Naive thymus-derived CD4-positive, alpha-beta T cell (primary cell): Measurements from ENCODE around the gene PHF23. TPM values are rescaled to one million over a fixed set of nuclear protein-coding genes. Genes with fewer than 3 reads are reported as not detected.

Experiments
- ATAC-seq: fragments of 150-1000 bp; cut with Tn5 transposase; 2 replicates; pipeline ENCODE4 v1.10.0; 2021; ENCODE audit warnings: mild to moderate bottlenecking, moderate library complexity
- CTCF ChIA-PET: fragments of 350-600 bp; sonication (Branson Sonifier 250); formaldehyde crosslinking; loops from one replicate; lab custom pipeline; 2021; ENCODE audit warnings: antibody characterized with exemption; lab: Charles Lee
- POLR2A ChIA-PET: fragments of 350-600 bp; sonication (Branson Sonifier 250); formaldehyde crosslinking; loops from one replicate; lab custom pipeline; 2021; ENCODE audit warnings: antibody characterized with exemption, inconsistent platforms; lab: Charles Lee
- DNase-seq, 9 donors: peaks; one replicate each; pipeline versions ENCODE4 v3.0.0 to v3.0.0-alpha.2; 2020 to 2022; ENCODE audit warnings: mixed read lengths in 1 of 9
- H3K27ac ChIP-seq: one replicate; pipeline ENCODE4 v1.7.0; 2013; ENCODE audit warnings: mild to moderate bottlenecking, low read depth, low read length, moderate library complexity
- H3K27me3 ChIP-seq, 2 donors: one replicate each; pipeline ENCODE4 v1.7.0; 2013; ENCODE audit warnings: low read length in 2 of 2, mild to moderate bottlenecking in 2 of 2, moderate library complexity in 2 of 2; ENCODE audit not compliant: control insufficient read depth in 2 of 2, insufficient read depth in 2 of 2
- H3K36me3 ChIP-seq, 3 experiments: 1 replicate in 2 of 3; 2 replicates in 1 of 3; pipeline ENCODE4 v1.7.0; 2013; ENCODE audit warnings: low read length in 3 of 3, mild to moderate bottlenecking in 3 of 3, moderate library complexity in 1 of 3; ENCODE audit not compliant: insufficient read depth in 3 of 3, control insufficient read depth in 2 of 3
- H3K4me1 ChIP-seq, 2 donors: one replicate each; pipeline ENCODE4 v1.7.0; 2013; ENCODE audit warnings: low read length in 2 of 2, mild to moderate bottlenecking in 2 of 2, moderate library complexity in 1 of 2; ENCODE audit not compliant: control insufficient read depth in 2 of 2, insufficient read depth in 2 of 2
- H3K4me3 ChIP-seq: 2 replicates; pipeline ENCODE4 v1.7.0; 2013; ENCODE audit warnings: mild to moderate bottlenecking, low read length
- H3K9me3 ChIP-seq, 3 experiments: 1 replicate in 2 of 3; 2 replicates in 1 of 3; pipeline ENCODE4 v1.7.0; 2013; ENCODE audit warnings: low read length in 3 of 3; ENCODE audit not compliant: control insufficient read depth in 2 of 3
- H3K27ac Mint-ChIP-seq, 9 donors: one replicate each; pipeline ENCODE4 v1.8.0; 2020 to 2022; ENCODE audit warnings: mixed read lengths in 9 of 9, mild to moderate bottlenecking in 8 of 9, moderate library complexity in 5 of 9, inconsistent platforms in 2 of 9
- H3K27me3 Mint-ChIP-seq, 5 donors: one replicate each; pipeline ENCODE4 v1.8.0; 2021 to 2022; ENCODE audit warnings: mixed read lengths in 5 of 5, mild to moderate bottlenecking in 1 of 5
- H3K36me3 Mint-ChIP-seq, 5 donors: one replicate each; pipeline ENCODE4 v1.8.0; 2020 to 2022; ENCODE audit warnings: mixed read lengths in 5 of 5, mild to moderate bottlenecking in 3 of 5, inconsistent platforms in 1 of 5
- H3K4me1 Mint-ChIP-seq, 7 donors: one replicate each; pipeline ENCODE4 v1.8.0; 2020 to 2022; ENCODE audit warnings: mixed read lengths in 7 of 7, mild to moderate bottlenecking in 3 of 7, inconsistent platforms in 1 of 7
- H3K4me3 Mint-ChIP-seq, 10 donors: one replicate each; pipeline ENCODE4 v1.8.0; 2020 to 2022; ENCODE audit warnings: mild to moderate bottlenecking in 10 of 10, mixed read lengths in 10 of 10, moderate library complexity in 6 of 10, inconsistent platforms in 2 of 10
- H3K9me3 Mint-ChIP-seq, 11 donors: one replicate each; pipeline ENCODE4 v1.8.0; 2020 to 2022; ENCODE audit warnings: mixed read lengths in 11 of 11, mild to moderate bottlenecking in 4 of 11, inconsistent platforms in 1 of 11, moderate library complexity in 1 of 11
- intact Hi-C, 2 donors: fragments of 100-400 bp; cut with micrococcal nuclease; formaldehyde crosslinking; loops; one replicate each; pipeline ENCODE4 v1.15.1; 2023
- polyA plus RNA-seq, 2 donors: library from polyadenylated mRNA; unstranded; fragments of 300-500 nt; fragmentation: Illumina TruSeq; gene quantifications; one replicate each; pipeline ENCODE4 v1.2.3, GENCODE V29; 2021
- total RNA-seq, 6 experiments: library from RNA in 5 of 6; stranded (reverse) in 5 of 6; gene quantifications; 1 replicate in 5 of 6; 2 replicates in 1 of 6; pipeline ENCODE4 v1.2.3 and lab custom pipeline; 2021 to 2026

PHF23 gene
- total and polyA plus RNA-seq, 7 experiments from 2014 or later, result 12.3 to 58.7 (median 41.3) TPM

DNA sequence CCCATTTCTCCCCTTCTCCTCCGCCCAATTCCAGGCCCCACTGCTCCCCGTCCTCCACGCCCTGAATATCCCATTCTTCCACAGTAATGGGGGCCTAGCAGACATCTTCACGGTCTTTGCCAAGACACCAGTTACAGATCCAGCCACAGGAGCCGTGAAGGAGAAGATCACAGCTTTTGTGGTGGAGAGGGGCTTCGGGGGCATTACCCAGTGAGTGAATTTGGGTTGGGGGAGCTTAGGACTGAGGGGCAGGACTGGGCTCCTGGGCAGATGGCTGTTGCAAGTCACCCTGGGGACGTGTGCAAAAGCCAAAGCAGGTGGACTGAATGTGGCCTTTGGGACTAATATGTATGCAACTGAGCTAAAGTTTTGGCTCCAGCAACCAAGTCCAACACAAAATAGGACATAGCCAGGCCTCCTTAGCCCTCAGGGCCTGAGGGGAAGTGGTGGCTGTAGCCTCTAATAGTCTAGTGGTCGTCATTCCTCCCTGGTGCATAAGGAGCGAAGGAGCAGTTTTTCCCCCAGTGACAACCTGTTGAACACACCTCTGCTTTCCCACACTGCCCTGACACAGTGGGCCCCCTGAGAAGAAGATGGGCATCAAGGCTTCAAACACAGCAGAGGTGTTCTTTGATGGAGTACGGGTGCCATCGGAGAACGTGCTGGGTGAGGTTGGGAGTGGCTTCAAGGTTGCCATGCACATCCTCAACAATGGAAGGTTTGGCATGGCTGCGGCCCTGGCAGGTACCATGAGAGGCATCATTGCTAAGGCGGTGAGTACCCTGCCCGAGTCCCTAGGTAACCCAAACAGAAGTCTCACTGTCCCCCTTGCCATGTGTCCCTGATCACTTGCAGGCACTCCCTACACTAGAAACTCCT is 16.9 kb downstream of the PHF23 start:
- Histone ChIP-seq H3K4me3 (no peak overlapping the region), H3K9me3 (no peaks in the 10 kb centered on the region), H3K27ac (no peak overlapping the region), H3K4me1 (peaks cover 21 to 28% of the 10 kb centered on the region in 2 donors), H3K27me3 (no peaks in the 10 kb centered on the region), H3K36me3 (peaks cover 4 to 59% (median 6%) of the 10 kb centered on the region in 3 experiments)
- no peak for ATAC-seq
- intact Hi-C loops, result no loop called here
- H3K27me3 Mint-ChIP-seq, result no peaks in the 10 kb centered on the region
- ChIA-PET CTCF (interaction anchor here (1.3 to 3.1 kb wide), 4 partner anchors 12 to 19 kb away, joined by 4 to 9 read pairs (median 6); partner anchors contain the start of genes DVL2, GABARAP and PHF23), POLR2A (interaction anchor here (0.7 to 13.7 kb wide), 3 partner anchors 14 to 114 kb away, joined by 3 to 265 read pairs (median 3); partner anchors contain the start of genes DVL2, GABARAP and PHF23)
- H3K36me3 Mint-ChIP-seq, result peaks cover 0 to 17% (median 3%) of the 10 kb centered on the region in 5 donors
- H3K9me3 Mint-ChIP-seq, result peaks cover 0 to 2% (median 0%) of the 10 kb centered on the region in 11 donors
- H3K27ac Mint-ChIP-seq, result peak overlapping the region in 4 of 9 donors; percentile 49 to 92 (median 68)
- H3K4me1 Mint-ChIP-seq, result peaks cover 24 to 41% (median 36%) of the 10 kb centered on the region in 7 donors
- H3K4me3 Mint-ChIP-seq, result peak overlapping the region in 1 of 10 donors; percentile 8
- no peak for DNase-seq

DNA sequence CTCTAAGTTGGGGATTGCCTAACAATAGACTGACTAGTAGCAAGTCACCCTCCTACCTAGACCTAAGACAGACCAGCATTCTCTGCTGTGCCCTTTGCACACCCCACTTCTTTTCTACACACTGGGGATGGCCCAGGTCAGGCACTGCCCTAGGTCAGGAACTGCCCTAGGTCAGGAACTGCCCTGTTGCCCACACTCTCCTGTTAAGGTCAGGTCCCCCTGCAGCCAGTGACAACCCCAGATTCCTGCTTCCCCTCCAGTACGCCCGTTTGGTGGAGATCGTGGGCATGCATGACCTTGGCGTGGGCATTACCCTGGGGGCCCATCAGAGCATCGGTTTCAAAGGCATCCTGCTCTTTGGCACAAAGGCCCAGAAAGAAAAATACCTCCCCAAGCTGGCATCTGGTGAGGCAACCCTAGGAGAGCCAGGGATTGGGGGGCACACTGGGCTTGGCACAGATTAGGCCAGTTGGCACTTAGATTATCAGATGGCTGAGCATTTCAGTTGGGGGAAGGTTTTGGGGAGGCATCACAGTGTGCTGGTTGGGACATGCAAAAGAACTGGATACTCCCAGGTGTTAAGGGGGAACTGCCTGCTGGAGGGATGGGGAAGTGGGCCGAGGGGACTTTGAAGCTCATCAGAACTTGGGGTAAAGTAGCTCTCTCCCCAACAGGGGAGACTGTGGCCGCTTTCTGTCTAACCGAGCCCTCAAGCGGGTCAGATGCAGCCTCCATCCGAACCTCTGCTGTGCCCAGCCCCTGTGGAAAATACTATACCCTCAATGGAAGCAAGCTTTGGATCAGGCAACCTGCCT is 17.8 kb downstream of the PHF23 start:
- POLR2A ChIA-PET, result interaction anchor here (0.7 to 13.7 kb wide), 7 partner anchors 15 to 108 kb away, joined by 3 to 265 read pairs (median 4); partner anchors contain the start of genes CTDNEP1, DVL2, ELP5 and GABARAP
- peaks cover 26 to 46% (median 40%) of the 10 kb centered on the region in 7 donors for H3K4me1 Mint-ChIP-seq
- peaks cover 0 to 16% (median 3%) of the 10 kb centered on the region in 5 donors for H3K36me3 Mint-ChIP-seq
- H3K4me3 Mint-ChIP-seq, result peak overlapping the region; percentile 88 to 95 (median 90)
- CTCF ChIA-PET, result interaction anchor here (0.6 to 3.1 kb wide), 9 partner anchors 13 to 466 kb away, joined by 3 to 22 read pairs (median 4); partner anchors contain the start of genes DVL2, GABARAP, PHF23 and TP53
- H3K27me3 ChIP-seq, result no peaks in the 10 kb centered on the region
- DNase-seq (no peak), ATAC-seq (no peak)
- peaks cover 0 to 50% (median 4%) of the 10 kb centered on the region in 3 experiments for H3K36me3 ChIP-seq
- intact Hi-C loops, result loop anchor here (1.0 kb wide), 2 partner anchors 13 to 75 kb away; partner anchors contain the start of gene DVL2 (in 1 of the 2)
- H3K27me3 Mint-ChIP-seq, result no peaks in the 10 kb centered on the region
- no peak overlapping the region for H3K4me3 ChIP-seq
- no peaks in the 10 kb centered on the region for H3K9me3 ChIP-seq
- peak overlapping the region; percentile 75 for H3K27ac ChIP-seq
- peaks cover 21 to 34% of the 10 kb centered on the region in 2 donors for H3K4me1 ChIP-seq
- peak overlapping the region in 8 of 9 donors; percentile 89 to 98 (median 92) for H3K27ac Mint-ChIP-seq
- peaks cover 0 to 2% (median 0%) of the 10 kb centered on the region in 11 donors for H3K9me3 Mint-ChIP-seq

DNA sequence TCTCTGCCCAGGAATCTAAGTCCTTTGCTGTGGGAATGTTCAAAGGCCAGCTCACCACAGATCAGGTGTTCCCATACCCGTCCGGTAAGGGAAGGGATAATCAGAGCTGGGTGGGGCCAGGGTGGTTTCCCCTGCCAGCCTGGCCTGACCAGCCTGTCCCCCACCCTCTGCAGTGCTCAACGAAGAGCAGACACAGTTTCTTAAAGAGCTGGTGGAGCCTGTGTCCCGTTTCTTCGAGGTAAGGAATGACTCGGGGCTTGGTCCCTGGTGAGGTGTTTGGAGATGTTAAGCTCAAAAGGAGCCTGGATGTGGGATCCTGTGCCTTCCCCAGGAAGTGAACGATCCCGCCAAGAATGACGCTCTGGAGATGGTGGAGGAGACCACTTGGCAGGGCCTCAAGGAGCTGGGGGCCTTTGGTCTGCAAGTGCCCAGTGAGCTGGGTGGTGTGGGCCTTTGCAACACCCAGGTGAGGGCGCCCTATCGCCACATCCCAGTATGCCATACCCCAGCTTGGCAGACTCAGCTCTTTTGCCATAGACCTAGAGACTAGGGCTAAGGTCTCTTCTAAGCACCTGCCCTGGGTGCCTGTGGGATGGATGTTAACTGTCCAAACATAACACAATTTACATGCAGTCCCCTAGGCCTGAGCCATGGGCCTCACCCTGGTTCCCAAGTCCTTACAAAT is 18.5 kb downstream of the PHF23 start:
- no peaks in the 10 kb centered on the region for H3K27me3 Mint-ChIP-seq
- H3K4me3 Mint-ChIP-seq, result peak overlapping the region; percentile 88 to 95 (median 90)
- H3K4me1 Mint-ChIP-seq, result peaks cover 34 to 53% (median 47%) of the 10 kb centered on the region in 7 donors
- ChIA-PET POLR2A (interaction anchor here (0.6 to 13.7 kb wide), 8 partner anchors 16 to 1163 kb away, joined by 3 to 265 read pairs (median 4); partner anchors contain the start of genes CTDNEP1, DVL2, ELP5 and GABARAP), CTCF (interaction anchor here (0.6 to 3.1 kb wide), 11 partner anchors 14 to 466 kb away, joined by 3 to 22 read pairs (median 4); partner anchors contain the start of genes DVL2, GABARAP, PHF23 and TP53)
- Histone ChIP-seq H3K27me3 (no peaks in the 10 kb centered on the region), H3K27ac (peak overlapping the region; percentile 75), H3K9me3 (no peaks in the 10 kb centered on the region), H3K4me1 (peaks cover 21 to 41% of the 10 kb centered on the region in 2 donors), H3K36me3 (peaks cover 0 to 43% (median 4%) of the 10 kb centered on the region in 3 experiments), H3K4me3 (peak overlapping the region; percentile 73)
- intact Hi-C loops, result loop anchor here (1.0 kb wide), 2 partner anchors 14 to 76 kb away; partner anchors contain the start of gene DVL2 (in 1 of the 2)
- H3K36me3 Mint-ChIP-seq, result peaks cover 0 to 14% (median 3%) of the 10 kb centered on the region in 5 donors
- peak overlapping the region; percentile 68 to 98 (median 91) for H3K27ac Mint-ChIP-seq
- H3K9me3 Mint-ChIP-seq, result peaks cover 0 to 2% (median 0%) of the 10 kb centered on the region in 11 donors
- DNase-seq (peak in 7 of 9 donors; percentile 47 to 67 (median 57)), ATAC-seq (peak; percentile 64)

GRCh38 chr17:7219812-7220592 is 19.3 kb downstream of the PHF23 start, which contains the start of the genes ACADVL and DLG4:
Gene ACADVL, plus strand, starts transcription at chr17:7219938. Its CDS starts 47 bp downstream, at chr17:7219985.
Gene DLG4, minus strand, starts transcription at chr17:7219836.
- Mint-ChIP-seq H3K27me3 (no peaks in the 10 kb centered on the region), H3K4me1 (peaks cover 35 to 61% (median 55%) of the 10 kb centered on the region in 7 donors), H3K9me3 (peaks cover 0 to 2% (median 0%) of the 10 kb centered on the region in 11 donors), H3K4me3 (peak within 1 kb of the TSS; percentile 88 to 95 (median 91)), H3K36me3 (peaks cover 0 to 14% (median 3%) of the 10 kb centered on the region in 5 donors), H3K27ac (peak within 1 kb of the TSS; percentile 81 to 98 (median 96))
- peaks cover 0 to 35% (median 4%) of the 10 kb centered on the region in 3 experiments for H3K36me3 ChIP-seq
- ChIA-PET POLR2A (interaction anchor here (0.6 to 13.7 kb wide), 10 partner anchors 8 to 1164 kb away, joined by 3 to 265 read pairs (median 6); partner anchors contain the start of genes CTDNEP1, DVL2, ELP5 and GABARAP), CTCF (interaction anchor here (0.5 to 3.1 kb wide), 9 partner anchors 15 to 467 kb away, joined by 3 to 22 read pairs (median 3); partner anchors contain the start of genes DVL2, GABARAP, NEURL4 and PHF23)
- H3K4me3 ChIP-seq, result peak within 1 kb of the TSS; percentile 73
- no peaks in the 10 kb centered on the region for H3K9me3 ChIP-seq
- intact Hi-C loops, result loop anchor here (1.0 to 10.0 kb wide), 7 partner anchors 14 to 625 kb away; partner anchors contain the start of genes C17orf100 (in 1 of the 2), DVL2 (in 1 of the 2), ELP5 (in 1 of the 2) and KDM6B (in 1 of the 2)
- ATAC-seq (peak; percentile 76), DNase-seq (peak; percentile 45 to 87 (median 56))
- H3K27ac ChIP-seq, result peak within 1 kb of the TSS; percentile 75
- H3K4me1 ChIP-seq, result peaks cover 25 to 47% of the 10 kb centered on the region in 2 donors
- H3K27me3 ChIP-seq, result no peaks in the 10 kb centered on the region
